GM23248 (cell line): ENCODE data around the gene ST6GALNAC3. TPM values are rescaled to one million over a fixed set of nuclear protein-coding genes. Genes with fewer than 3 reads are reported as not detected.
"Not testable (repeated sequence)": the region's sequence is repeated elsewhere in the genome, so short reads cannot be mapped to it uniquely, and the experiment has no call there.

Source experiments
- DNase-seq: peaks from one replicate; pipeline ENCODE4 v3.0.0-alpha.2; 2015
- H2AFZ ChIP-seq: fragments of 200-600 bp; sonication (generic); 2 replicates; pipeline ENCODE4 v1.6.1; 2016; ENCODE audit warnings: antibody characterized with exemption
- H3F3A ChIP-seq: fragments of 200-600 bp; sonication (generic); 2 replicates; pipeline ENCODE4 v1.6.1; 2016; ENCODE audit warnings: mild to moderate bottlenecking, antibody characterized with exemption, mixed run types; ENCODE audit not compliant: insufficient read depth
- H3K27ac ChIP-seq: fragments of 200-600 bp; sonication (generic); 2 replicates; pipeline ENCODE4 v1.5.1; 2016; ENCODE audit warnings: mild to moderate bottlenecking
- H3K27me3 ChIP-seq: fragments of 200-600 bp; sonication (generic); replicated peaks from 2 replicates; pipeline ENCODE4 v1.6.1; 2016; ENCODE audit warnings: mild to moderate bottlenecking; ENCODE audit not compliant: insufficient read depth
- H3K36me3 ChIP-seq: fragments of 200-600 bp; sonication (generic); 2 replicates; pipeline ENCODE4 v1.6.1; 2016; ENCODE audit warnings: low read depth, mild to moderate bottlenecking
- H3K4me1 ChIP-seq: fragments of 200-600 bp; sonication (generic); 2 replicates; pipeline ENCODE4 v1.6.1; 2016; ENCODE audit warnings: mild to moderate bottlenecking; ENCODE audit not compliant: insufficient read depth
- H3K4me2 ChIP-seq: fragments of 200-600 bp; sonication (generic); one replicate; pipeline ENCODE4 v1.6.1; 2016; ENCODE audit warnings: mild to moderate bottlenecking; ENCODE audit not compliant: unreplicated experiment
- H3K4me3 ChIP-seq: fragments of 200-600 bp; sonication (generic); 2 replicates; pipeline ENCODE4 v1.5.1; 2016; ENCODE audit warnings: mild to moderate bottlenecking
- H3K79me2 ChIP-seq: fragments of 200-600 bp; sonication (generic); 2 replicates; pipeline ENCODE4 v1.6.1; 2016; ENCODE audit warnings: mild to moderate bottlenecking; ENCODE audit not compliant: insufficient read depth
- H3K9ac ChIP-seq: fragments of 200-600 bp; sonication (generic); 2 replicates; pipeline ENCODE4 v1.6.1; 2016; ENCODE audit warnings: mild to moderate bottlenecking
- H3K9me2 ChIP-seq: fragments of 200-600 bp; sonication (generic); 2 replicates; pipeline ENCODE4 v1.6.1; 2016; ENCODE audit warnings: mixed run types, mild to moderate bottlenecking, moderate library complexity; ENCODE audit not compliant: insufficient read depth
- H3K9me3 ChIP-seq: fragments of 200-600 bp; sonication (generic); one replicate; pipeline ENCODE4 v1.6.1; 2017; ENCODE audit warnings: low read depth
- H4K20me1 ChIP-seq: fragments of 200-600 bp; sonication (generic); 2 replicates; pipeline ENCODE4 v1.6.0; 2016; ENCODE audit not compliant: insufficient read depth
- EZH2 ChIP-seq: fragments of 200-600 bp; sonication (generic); IDR thresholded peaks from 2 replicates; pipeline ENCODE4 v1.6.1; 2018; ENCODE audit warnings: antibody characterized with exemption, mild to moderate bottlenecking; ENCODE audit not compliant: insufficient read depth, poor library complexity, severe bottlenecking
- EZH2phosphoT487 ChIP-seq: fragments of 200-600 bp; sonication (generic); IDR thresholded peaks from 2 replicates; pipeline ENCODE4 v1.6.1; 2018; ENCODE audit warnings: antibody characterized with exemption, moderate library complexity, mild to moderate bottlenecking, low read depth; ENCODE audit not compliant: insufficient read depth
- WGBS, 2 experiments: methylation state at CpG; one replicate each; pipeline ENCODE4 v1.1.6; 2015 to 2017; ENCODE audit warnings: low lambda C conversion rate in 2 of 2, low coverage in 1 of 2; ENCODE audit errors: missing lambda C conversion rate in 2 of 2; 5-methylcytosine and 5-hydroxymethylcytosine counted together
- in situ Hi-C: fragments of 300-500 bp; cut with MboI; formaldehyde crosslinking; loops from 2 replicates; pipeline ENCODE4 v1.15.0; 2020
- polyA plus RNA-seq: library from polyadenylated mRNA; unstranded; fragments of >200 nt; fragmentation: Nextera tagmentation; extraction: Ambion mirVana; gene quantifications from 2 replicates; pipeline ENCODE4 v1.2.1, GENCODE V29; 2016
- total RNA-seq: library from RNA; depleted of rRNA; stranded (reverse); fragments of >200 nt; shearing (Covaris generic); gene quantifications from 2 replicates; pipeline ENCODE4 v1.2.3, GENCODE V29; 2014

The ST6GALNAC3 gene
- total and polyA plus RNA-seq, 2 experiments from 2014 or later: not detected

GRCh38 chr1:76115171-76115570, 40.6 kb downstream of the ST6GALNAC3 start:
- in situ Hi-C loops: no loop called here
- Histone ChIP-seq H3K27me3 (no peaks in the 10 kb centered on the region), H3K9me2 (no peaks in the 10 kb centered on the region), H3K27ac (no peak overlapping the region), H3K9ac (no peak overlapping the region), H3K79me2 (no peaks in the 10 kb centered on the region), H3K9me3 (no peaks in the 10 kb centered on the region), H3K36me3 (no peaks in the 10 kb centered on the region), H2AFZ (no peak overlapping the region), H3F3A (no peaks in the 10 kb centered on the region), H3K4me1 (no peaks in the 10 kb centered on the region), H4K20me1 (no peaks in the 10 kb centered on the region), H3K4me2 (no peak overlapping the region), H3K4me3 (no peak overlapping the region)
- DNase-seq: no peak
- 85 to 93% methylated on average over 2 of the region's 2 CpGs for WGBS, 2 experiments
- no peak for TF ChIP-seq EZH2phosphoT487
- TF ChIP-seq EZH2: no peak

GRCh38 chr1:76121850-76122249, 47.3 kb downstream of the ST6GALNAC3 start:
- Histone ChIP-seq H3K36me3 (no peaks in the 10 kb centered on the region), H3K4me1 (no peaks in the 10 kb centered on the region), H2AFZ (no peak overlapping the region), H3K9ac (no peak overlapping the region), H3K27ac (no peak overlapping the region), H3K4me2 (no peak overlapping the region), H3K4me3 (no peak overlapping the region), H3K9me2 (no peaks in the 10 kb centered on the region), H3K9me3 (no peaks in the 10 kb centered on the region), H4K20me1 (no peaks in the 10 kb centered on the region), H3K27me3 (no peaks in the 10 kb centered on the region), H3F3A (no peaks in the 10 kb centered on the region), H3K79me2 (no peaks in the 10 kb centered on the region)
- no peak for DNase-seq
- TF ChIP-seq EZH2 (no peak), EZH2phosphoT487 (no peak)
- in situ Hi-C loops: no loop called here
- WGBS, 2 experiments: 52 to 53% methylated on average over 5 of the region's 5 CpGs

GRCh38 chr1:76122271-76122670, 47.7 kb downstream of the ST6GALNAC3 start:
- WGBS, 2 experiments: 52 to 53% methylated on average over 5 of the region's 5 CpGs
- Histone ChIP-seq H3K79me2 (no peaks in the 10 kb centered on the region), H3K4me3 (no peak overlapping the region), H3K9me3 (no peaks in the 10 kb centered on the region), H3K27me3 (no peaks in the 10 kb centered on the region), H3K9me2 (no peaks in the 10 kb centered on the region), H3K9ac (no peak overlapping the region), H3K27ac (no peak overlapping the region), H3K36me3 (no peaks in the 10 kb centered on the region), H4K20me1 (no peaks in the 10 kb centered on the region), H2AFZ (no peak overlapping the region), H3K4me1 (no peaks in the 10 kb centered on the region), H3F3A (no peaks in the 10 kb centered on the region), H3K4me2 (no peak overlapping the region)
- no peak for DNase-seq
- TF ChIP-seq EZH2phosphoT487 (no peak), EZH2 (no peak)
- in situ Hi-C loops: no loop called here

- H3K36me3 ChIP-seq, in situ Hi-C loops, H4K20me1 ChIP-seq, H3K9ac ChIP-seq, H3K9me3 ChIP-seq, H3F3A ChIP-seq, DNase-seq, H3K79me2 ChIP-seq, H3K9me2 ChIP-seq, H3K4me2 ChIP-seq, H3K27ac ChIP-seq, H3K4me1 ChIP-seq, H3K4me3 ChIP-seq, H3K27me3 ChIP-seq, H2AFZ ChIP-seq: not testable (repeated sequence)
- WGBS, 2 experiments: 60 to 61% methylated on average over 5 of the region's 5 CpGs
These were observed 49.0 kb downstream of the ST6GALNAC3 start for GRCh38 chr1:76123411-76124064.

GRCh38 chr1:76124196-76124595, 49.6 kb downstream of the ST6GALNAC3 start:
- Histone ChIP-seq H3K79me2 (no peaks in the 10 kb centered on the region), H4K20me1 (no peaks in the 10 kb centered on the region), H3K4me2 (no peak overlapping the region), H3K27me3 (no peaks in the 10 kb centered on the region), H3K9me2 (no peaks in the 10 kb centered on the region), H3K27ac (no peak overlapping the region), H3F3A (no peaks in the 10 kb centered on the region), H3K36me3 (no peaks in the 10 kb centered on the region), H3K9me3 (no peaks in the 10 kb centered on the region), H3K4me1 (no peaks in the 10 kb centered on the region), H3K4me3 (no peak overlapping the region), H3K9ac (no peak overlapping the region), H2AFZ (no peak overlapping the region)
- no peak for DNase-seq
- in situ Hi-C loops: no loop called here
- TF ChIP-seq EZH2 (no peak), EZH2phosphoT487 (no peak)
- 74 to 76% methylated on average over 7 of the region's 7 CpGs for WGBS, 2 experiments
